Neural progenitor cell (in vitro differentiated cells): ENCODE measurements around the gene PPFIBP1.

Source experiments
- EZH2 ChIP-seq: fragments of 200-600 bp; sonication (generic); IDR thresholded peaks from 2 replicates; pipeline ENCODE4 v1.6.1; 2017; ENCODE audit warnings: antibody characterized with exemption, mild to moderate bottlenecking, moderate library complexity
- TF ChIP-seq, protein P1 (sequence below): fragments of 200-600 bp; sonication (generic); IDR thresholded peaks from 2 replicates; pipeline ENCODE4 v1.5.1; 2017; ENCODE audit warnings: antibody characterized with exemption, mild to moderate bottlenecking

DNA sequence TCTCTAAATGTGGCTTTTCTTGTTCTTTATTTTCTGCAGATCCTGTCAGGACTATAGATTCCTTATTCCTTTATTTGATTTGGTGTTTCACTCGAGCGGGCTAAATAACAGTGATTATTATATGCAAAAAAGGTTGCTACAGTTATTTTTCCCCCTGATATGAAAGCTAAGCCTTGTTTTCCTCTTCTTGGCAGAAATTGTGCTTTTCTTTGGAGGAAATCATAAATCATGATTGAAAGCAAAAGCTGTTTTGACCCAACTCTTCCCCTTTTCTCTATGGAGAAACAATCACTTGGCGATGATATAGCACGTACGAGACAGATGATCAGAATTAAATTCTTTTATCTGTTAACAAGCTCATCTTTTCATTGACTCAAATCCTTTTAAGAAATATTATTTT, 31.4 kb downstream of the PPFIBP1 start:
- TF ChIP-seq, protein P1, sequence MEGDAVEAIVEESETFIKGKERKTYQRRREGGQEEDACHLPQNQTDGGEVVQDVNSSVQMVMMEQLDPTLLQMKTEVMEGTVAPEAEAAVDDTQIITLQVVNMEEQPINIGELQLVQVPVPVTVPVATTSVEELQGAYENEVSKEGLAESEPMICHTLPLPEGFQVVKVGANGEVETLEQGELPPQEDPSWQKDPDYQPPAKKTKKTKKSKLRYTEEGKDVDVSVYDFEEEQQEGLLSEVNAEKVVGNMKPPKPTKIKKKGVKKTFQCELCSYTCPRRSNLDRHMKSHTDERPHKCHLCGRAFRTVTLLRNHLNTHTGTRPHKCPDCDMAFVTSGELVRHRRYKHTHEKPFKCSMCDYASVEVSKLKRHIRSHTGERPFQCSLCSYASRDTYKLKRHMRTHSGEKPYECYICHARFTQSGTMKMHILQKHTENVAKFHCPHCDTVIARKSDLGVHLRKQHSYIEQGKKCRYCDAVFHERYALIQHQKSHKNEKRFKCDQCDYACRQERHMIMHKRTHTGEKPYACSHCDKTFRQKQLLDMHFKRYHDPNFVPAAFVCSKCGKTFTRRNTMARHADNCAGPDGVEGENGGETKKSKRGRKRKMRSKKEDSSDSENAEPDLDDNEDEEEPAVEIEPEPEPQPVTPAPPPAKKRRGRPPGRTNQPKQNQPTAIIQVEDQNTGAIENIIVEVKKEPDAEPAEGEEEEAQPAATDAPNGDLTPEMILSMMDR: no peak
- no peak for TF ChIP-seq EZH2
